HG03066 (cell line): ENCODE data around the gene SBF2.
"Not testable (repeated sequence)": the region's sequence is repeated elsewhere in the genome, so short reads cannot be mapped to it uniquely, and the experiment has no call there.

Experiments used
- ATAC-seq: cut with Tn5 transposase; IDR thresholded peaks from one replicate; pipeline ENCODE4 v1.9.1; 2021; ENCODE audit warnings: low read depth; ENCODE audit not compliant: unreplicated experiment

SBF2 gene

GRCh38 chr11:10208131-10208575, 85.9 kb downstream of the SBF2 start:
- no peak for ATAC-seq

GRCh38 chr11:10205928-10206327, 88.1 kb downstream of the SBF2 start:
- no peak for ATAC-seq

DNA sequence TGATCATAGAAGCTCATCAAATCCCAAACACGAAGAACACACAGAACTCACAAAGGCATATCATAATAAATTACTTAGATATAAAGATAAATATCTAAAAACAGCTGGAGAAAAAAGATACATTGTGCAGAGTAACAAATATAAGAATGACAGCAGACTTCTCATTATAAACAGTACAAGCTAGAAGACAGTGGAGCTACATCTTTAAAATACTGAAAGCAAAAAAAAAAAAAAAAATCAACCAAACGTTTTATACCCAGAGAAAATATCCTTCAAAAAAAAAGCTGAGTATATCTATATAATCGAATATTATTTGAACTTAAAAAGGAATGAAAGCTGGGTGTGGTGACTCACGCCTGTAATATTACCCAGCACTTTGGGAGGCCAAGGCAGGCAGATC, 90.0 kb downstream of the SBF2 start:
- ATAC-seq, result no peak

- ATAC-seq, result no peak
These were observed 92.7 kb downstream of the SBF2 start for GRCh38 chr11:10201343-10201742.

- ATAC-seq, result no peak
These were observed 96.9 kb downstream of the SBF2 start for GRCh38 chr11:10197091-10197490.

GRCh38 chr11:10192036-10192435, 102.0 kb downstream of the SBF2 start:
- ATAC-seq, result no peak

GRCh38 chr11:10181811-10182210, 112.2 kb downstream of the SBF2 start:
- ATAC-seq, result no peak

GRCh38 chr11:10164621-10165020, 129.4 kb downstream of the SBF2 start:
- no peak for ATAC-seq

DNA sequence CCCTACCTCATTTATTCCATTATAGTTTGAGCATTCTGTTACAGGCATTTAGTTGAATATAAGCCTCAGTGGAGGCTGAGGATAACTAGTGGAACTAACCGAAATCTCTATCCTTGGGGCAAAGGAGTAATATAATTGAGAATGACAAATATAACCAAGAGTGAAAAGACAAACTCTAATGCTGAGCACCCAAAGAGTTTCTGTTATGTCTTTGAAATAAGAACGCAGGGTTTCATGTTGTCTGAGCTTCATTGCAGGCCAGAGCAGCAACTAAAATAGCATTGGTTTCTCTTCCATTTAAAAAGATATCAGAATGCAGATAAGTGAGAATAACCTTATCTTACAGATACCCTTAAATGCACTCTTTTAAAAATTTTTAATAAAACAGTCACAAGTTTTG, 131.8 kb downstream of the SBF2 start:
- ATAC-seq, result no peak

DNA sequence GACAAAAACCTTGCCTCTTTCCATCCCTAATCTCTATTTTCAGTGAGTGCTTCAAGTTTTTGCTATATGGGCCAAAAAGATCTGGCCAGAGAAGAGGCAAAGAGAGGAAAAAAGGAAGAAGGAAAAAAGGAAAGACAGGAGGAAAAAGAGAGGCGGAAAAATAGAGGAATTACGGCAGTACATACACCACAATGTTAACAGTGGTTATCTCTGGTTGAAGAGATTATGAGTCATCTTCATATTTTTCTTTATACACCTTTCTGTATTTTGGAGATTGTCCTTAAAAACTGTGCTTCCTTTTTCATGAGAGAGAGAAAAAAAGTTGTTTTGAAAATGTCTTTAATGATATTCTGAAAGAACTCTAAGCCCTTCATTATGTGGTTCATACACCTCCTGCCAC, 133.7 kb downstream of the SBF2 start:
- no peak for ATAC-seq

DNA sequence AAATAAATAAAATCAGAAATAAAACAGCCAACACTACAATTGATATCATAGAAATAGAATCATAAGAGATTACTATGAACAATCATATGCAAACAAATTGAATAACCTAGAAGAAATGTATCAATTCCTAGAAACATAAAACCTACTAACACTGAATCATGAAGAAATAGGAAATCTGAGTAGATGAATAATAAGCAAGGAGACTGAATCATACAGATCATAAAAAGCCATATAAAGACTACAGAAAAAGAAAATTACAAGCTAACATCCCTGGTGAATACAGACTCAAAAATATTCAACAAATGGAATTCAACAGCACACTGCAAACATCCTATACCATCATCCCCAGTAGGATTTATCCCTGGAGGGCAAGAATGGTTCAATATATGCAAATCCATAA, 135.6 kb downstream of the SBF2 start:
- no peak for ATAC-seq

- ATAC-seq, result no peak
These were observed 138.1 kb downstream of the SBF2 start for GRCh38 chr11:10155793-10156490.

DNA sequence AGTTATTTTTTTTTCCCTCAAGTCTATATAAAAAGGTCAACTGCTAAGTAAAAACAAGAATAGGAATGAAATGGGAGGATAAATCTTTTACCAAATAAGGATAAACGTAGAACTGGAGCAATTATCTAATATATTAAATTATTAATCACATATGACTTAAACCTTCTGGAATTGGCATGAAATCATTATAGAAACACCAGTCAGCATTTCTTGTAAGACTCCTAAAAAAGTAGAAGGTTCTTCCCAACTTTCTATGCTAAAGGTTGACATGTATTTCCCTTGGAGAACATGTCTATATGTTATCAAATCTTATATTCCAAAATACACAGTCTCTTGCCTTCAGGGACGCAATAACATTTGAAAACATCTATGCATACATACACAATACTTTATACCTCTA, 143.2 kb downstream of the SBF2 start:
- ATAC-seq, result no peak

GRCh38 chr11:10149553-10149952, 144.5 kb downstream of the SBF2 start:
- no peak for ATAC-seq

GRCh38 chr11:10147195-10147594, 146.8 kb downstream of the SBF2 start:
- ATAC-seq, result no peak

DNA sequence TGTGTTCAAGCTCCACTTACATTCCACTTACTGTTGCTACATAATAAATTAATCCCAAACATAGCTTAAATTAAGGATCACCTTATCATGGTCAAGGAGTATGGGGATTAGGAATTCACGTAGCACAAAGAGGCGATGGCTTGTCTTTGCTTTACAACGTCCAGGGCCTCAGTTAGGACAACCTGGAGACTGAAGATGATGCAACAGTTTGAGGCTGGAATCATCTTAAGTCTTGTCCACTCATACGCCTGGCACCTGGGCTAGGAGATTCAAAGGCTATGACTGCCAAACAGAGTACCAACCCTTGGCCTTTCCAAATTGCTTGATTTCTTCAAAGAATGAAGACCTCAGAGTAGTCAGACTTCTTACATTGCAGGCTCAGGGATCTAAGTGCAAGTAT, 149.1 kb downstream of the SBF2 start:
- no peak for ATAC-seq

- no peak for ATAC-seq
These were observed 154.4 kb downstream of the SBF2 start for GRCh38 chr11:10139656-10140055.

DNA sequence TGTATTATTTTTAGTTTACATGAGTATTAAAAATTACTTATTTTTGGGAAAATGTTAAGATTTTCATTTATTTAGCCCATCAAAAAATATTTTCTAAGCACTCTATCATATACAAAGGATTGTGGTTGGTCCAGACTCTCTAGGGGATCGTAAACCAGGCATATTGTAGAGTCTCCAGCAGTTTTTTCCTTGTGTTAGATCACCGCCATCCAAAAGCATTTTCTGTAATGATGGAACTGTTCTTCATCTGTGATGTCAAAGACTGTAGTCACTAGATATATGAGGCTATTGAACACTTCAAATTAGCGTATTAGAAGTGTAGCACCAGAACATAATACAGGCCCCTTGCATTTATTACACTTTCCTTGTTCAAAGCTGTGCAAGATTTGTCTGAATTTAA, 154.9 kb downstream of the SBF2 start:
- ATAC-seq, result no peak

DNA sequence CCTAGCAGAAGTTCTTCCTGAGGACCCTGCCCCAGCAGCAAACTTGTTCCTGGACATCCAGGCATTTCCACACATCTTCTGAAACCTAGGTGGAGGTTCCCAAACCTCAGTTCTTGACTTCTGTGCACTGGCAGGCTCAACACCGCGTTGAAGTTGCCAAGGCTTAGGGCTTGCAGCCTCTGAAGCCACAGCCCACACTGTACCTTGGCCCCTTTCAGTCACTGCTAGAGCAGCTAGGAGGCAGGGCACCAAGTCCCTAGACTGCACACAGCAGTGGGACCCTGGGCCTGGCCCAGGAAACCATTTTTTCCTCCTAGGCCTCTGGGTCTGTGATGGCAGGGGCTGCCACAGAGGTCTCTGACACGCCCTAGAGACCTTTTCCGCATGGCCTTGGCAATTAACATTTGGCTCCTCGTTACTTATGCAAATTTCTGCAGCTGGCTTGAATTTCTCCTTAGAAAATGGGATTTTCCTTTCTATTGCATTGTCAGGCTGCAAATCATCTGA, 159.0 kb downstream of the SBF2 start:
- ATAC-seq, result no peak

- ATAC-seq, result not testable (repeated sequence)
These were observed 159.8 kb downstream of the SBF2 start for GRCh38 chr11:10134226-10134625.

GRCh38 chr11:10133251-10133650, 160.8 kb downstream of the SBF2 start:
- ATAC-seq, result not testable (repeated sequence)

- no peak for ATAC-seq
These were observed 163.1 kb downstream of the SBF2 start for GRCh38 chr11:10130875-10131274.

GRCh38 chr11:10129184-10129583, 164.8 kb downstream of the SBF2 start:
- ATAC-seq, result not testable (repeated sequence)
